Suppressor macrophage (primary cell): Measurements from ENCODE around the gene ALDH7A1.
"Not testable (repeated sequence)": the region's sequence is repeated elsewhere in the genome, so short reads cannot be mapped to it uniquely, and the experiment has no call there.

Experiments used
- DNase-seq, 4 experiments: peaks; one replicate each; pipeline ENCODE4 v3.0.0-alpha.2; 2020 to 2022
- total RNA-seq, 17 experiments: gene quantifications; one replicate each; lab custom pipeline; 2026; ENCODE audit warnings: mixed read lengths in 6 of 17, inconsistent platforms in 3 of 17; lab: John Stamatoyannopoulos, UW

ALDH7A1 gene
- 3.5 to 13.7 (median 12.2) reads per million in 17 experiments for total RNA-seq

- peak; percentile 57 to 84 (median 72) for DNase-seq
Observed at GRCh38 chr5:126594748-126595485, at the start of gene ALDH7A1. TSS of gene ALDH7A1 (minus strand) at chr5:126595219. CDS start at chr5:126595198, 21 bp downstream.

GRCh38 chr5:126641387-126641786 is 46.4 kb upstream of the ALDH7A1 start:
- DNase-seq = no peak

- peak; percentile 2 to 40 (median 18) for DNase-seq
Observed at GRCh38 chr5:126640866-126641265, 45.8 kb upstream of the ALDH7A1 start.

- peak in 3 of 4 experiments; percentile 2 to 31 (median 30) for DNase-seq
Observed at GRCh38 chr5:126636956-126637355, 41.9 kb upstream of the ALDH7A1 start.

- DNase-seq = no peak
Observed at GRCh38 chr5:126635585-126635984, 40.6 kb upstream of the ALDH7A1 start.

GRCh38 chr5:126633552-126633951 is 38.5 kb upstream of the ALDH7A1 start:
- no peak for DNase-seq

- no peak for DNase-seq
Observed at GRCh38 chr5:126631920-126632319, 36.9 kb upstream of the ALDH7A1 start.

GRCh38 chr5:126628102-126628501 is 33.1 kb upstream of the ALDH7A1 start:
- no peak for DNase-seq

GRCh38 chr5:126624534-126624933 is 29.5 kb upstream of the ALDH7A1 start:
- peak; percentile 63 to 85 (median 78) for DNase-seq

GRCh38 chr5:126619781-126620180 is 24.8 kb upstream of the ALDH7A1 start:
- DNase-seq = no peak

GRCh38 chr5:126617603-126618002 is 22.6 kb upstream of the ALDH7A1 start:
- DNase-seq = not testable (repeated sequence)

GRCh38 chr5:126615286-126615685 is 20.3 kb upstream of the ALDH7A1 start:
- no peak for DNase-seq

- peak in 1 of 4 experiments; percentile 9 for DNase-seq
Observed at GRCh38 chr5:126613941-126614592, 19.0 kb upstream of the ALDH7A1 start.

- DNase-seq = no peak
Observed at GRCh38 chr5:126610616-126611015, 15.6 kb upstream of the ALDH7A1 start.

GRCh38 chr5:126610160-126610559 is 15.1 kb upstream of the ALDH7A1 start:
- no peak for DNase-seq

- DNase-seq = no peak
Observed at GRCh38 chr5:126605525-126605924, 10.5 kb upstream of the ALDH7A1 start.

GRCh38 chr5:126603402-126603991 is 8.5 kb upstream of the ALDH7A1 start:
- DNase-seq = no peak

- DNase-seq = peak; percentile 86 to 95 (median 90)
Observed at GRCh38 chr5:126600631-126601511, 5.9 kb upstream of the ALDH7A1 start, which contains the start of gene PHAX. TSS of gene PHAX (plus strand) at chr5:126600947. CDS start at chr5:126600963, 16 bp downstream.

- DNase-seq = peak in 3 of 4 experiments; percentile 6 to 47 (median 26)
Observed at GRCh38 chr5:126599971-126600630, 5.1 kb upstream of the ALDH7A1 start.

- peak; percentile 8 to 36 (median 24) for DNase-seq
Observed at GRCh38 chr5:126599499-126599898, 4.5 kb upstream of the ALDH7A1 start.

GRCh38 chr5:126597156-126597555 is 2.1 kb upstream of the ALDH7A1 start:
- peak in 1 of 4 experiments; percentile 5 for DNase-seq
